HG03342 (cell line): ENCODE measurements around the gene SND1.
"Not testable (repeated sequence)": the region's sequence is repeated elsewhere in the genome, so short reads cannot be mapped to it uniquely, and the experiment has no call there.

Experiments used
- ATAC-seq: cut with Tn5 transposase; IDR thresholded peaks from one replicate; pipeline ENCODE4 v1.9.1; 2021; ENCODE audit warnings: mild to moderate bottlenecking, moderate library complexity; ENCODE audit not compliant: unreplicated experiment

The SND1 gene

GRCh38 chr7:128105228-128106022, 453.4 kb downstream of the SND1 start:
- no peak for ATAC-seq

GRCh38 chr7:128106821-128107220, 454.8 kb downstream of the SND1 start:
- no peak for ATAC-seq

- ATAC-seq, result not testable (repeated sequence)
Measured at GRCh38 chr7:128107516-128107915, 455.5 kb downstream of the SND1 start.

GRCh38 chr7:128108129-128108528, 456.1 kb downstream of the SND1 start:
- no peak for ATAC-seq

- ATAC-seq, result peak; percentile 88
Measured at GRCh38 chr7:128108641-128109423, 456.8 kb downstream of the SND1 start.

- not testable (repeated sequence) for ATAC-seq
Measured at GRCh38 chr7:128109424-128109969, 457.5 kb downstream of the SND1 start.

- no peak for ATAC-seq
Measured at GRCh38 chr7:128110641-128111364, 458.8 kb downstream of the SND1 start.

- no peak for ATAC-seq
Measured at GRCh38 chr7:128112018-128112780, 460.2 kb downstream of the SND1 start.

GRCh38 chr7:128112781-128113221, 460.8 kb downstream of the SND1 start:
- ATAC-seq, result no peak

- ATAC-seq, result no peak
Measured at GRCh38 chr7:128113839-128114238, 461.8 kb downstream of the SND1 start.

- ATAC-seq, result no peak
Measured at GRCh38 chr7:128114806-128115205, 462.8 kb downstream of the SND1 start.

- ATAC-seq, result no peak
Measured at GRCh38 chr7:128115336-128115820, 463.4 kb downstream of the SND1 start.

- no peak for ATAC-seq
Measured at GRCh38 chr7:128115821-128116723, 464.1 kb downstream of the SND1 start.

GRCh38 chr7:128116740-128117139, 464.7 kb downstream of the SND1 start:
- ATAC-seq, result no peak

GRCh38 chr7:128117691-128118090, 465.7 kb downstream of the SND1 start:
- ATAC-seq, result no peak

- ATAC-seq, result no peak
Measured at GRCh38 chr7:128119036-128119435, 467.0 kb downstream of the SND1 start.

GRCh38 chr7:128120116-128120515, 468.1 kb downstream of the SND1 start:
- no peak for ATAC-seq

GRCh38 chr7:128120976-128121490, 469.0 kb downstream of the SND1 start:
- ATAC-seq, result no peak
